Measurements from ENCODE around the gene SLC22A13. TPM values are rescaled to one million over a fixed set of nuclear protein-coding genes. Genes with fewer than 3 reads are reported as not detected.

The SLC22A13 gene
- total and polyA plus RNA-seq, 9 of the 15 experiments (the other 6 are each of a cell fraction or from before 2014, with no cell fraction given) = 0.09 to 0.49 (median 0.17) TPM; not detected in 3

GRCh38 chr3:38327335-38328009 is 61.9 kb downstream of the SLC22A13 start:
- BruUV-seq (replicated peaks) = no TSS peak
- TF ChIP-seq TSHZ1 (CRISPR knock-in tag; IDR thresholded peaks at IDR 0.05) (no peak), SMARCE1 (IDR thresholded peaks at IDR 0.05) (peak; percentile 90), CBX1 (IDR thresholded peaks at IDR 0.05; ENCODE audit: low read depth) (peak; percentile 58; the same call in 1 of the 2 replicates), HDAC6 (IDR thresholded peaks at IDR 0.05; ENCODE audit: low read depth, low read length) (no peak), BRF1 (IDR thresholded peaks at IDR 0.05; ENCODE audit: borderline replicate concordance, extremely low read depth, insufficient read length) (no peak), KDM1A (IDR thresholded peaks at IDR 0.05) (no peak), RHOXF2B (CRISPR knock-in tag; conservative IDR thresholded peaks at IDR 0.05) (no peak), RBFOX2 (IDR thresholded peaks at IDR 0.05; ENCODE audit: low read depth, low read length) (no peak), NR2C2 (CRISPR knock-in tag; IDR thresholded peaks at IDR 0.05) (no peak), NR2C2 (tag; IDR thresholded peaks at IDR 0.05) (peak; percentile 79), ZBTB12 (CRISPR knock-in tag; IDR thresholded peaks at IDR 0.05) (peak; percentile 25; the same call in 1 of the 2 replicates), ZBTB17 (CRISPR knock-in tag; IDR thresholded peaks at IDR 0.05) (no peak), FOXM1 (IDR thresholded peaks at IDR 0.05; ENCODE audit: low read depth) (no peak), FOXM1 (CRISPR knock-in tag; IDR thresholded peaks at IDR 0.05; ENCODE audit: low read depth) (no peak), FOXA3 (CRISPR knock-in tag; conservative IDR thresholded peaks at IDR 0.05 in 1 of 2, IDR thresholded peaks at IDR 0.05 in 1 of 2) (no peak), MTA3 (IDR thresholded peaks at IDR 0.05; ENCODE audit: borderline replicate concordance) (peak; percentile 46; the same call in 1 of the 2 replicates), MTA2 (IDR thresholded peaks at IDR 0.05; ENCODE audit: low read depth) (no peak), CREBBP (IDR thresholded peaks at IDR 0.05; ENCODE audit: low read depth, low read length) (no peak), RAD21 (CRISPR knock-in tag; conservative IDR thresholded peaks at IDR 0.05 in 1 of 2, IDR thresholded peaks at IDR 0.05 in 1 of 2) (no peak), HCFC1 (IDR thresholded peaks at IDR 0.05; ENCODE audit: low read depth, low read length) (no peak)

More at GRCh38 chr3:38327335-38328009, 61.9 kb downstream of the SLC22A13 start:
- no peaks in the 10 kb centered on the region for H3K36me3 ChIP-seq (ENCODE audit: control insufficient read depth, insufficient read depth, low read length)
- in situ Hi-C loops (cut with MboI) (no loop called here), intact Hi-C loops (cut with micrococcal nuclease) (no loop called here)
- POLR2A ChIA-PET = no interaction called here
- no peak overlapping the region for H3K4me3 ChIP-seq
- CTCF ChIA-PET (ENCODE audit: low intra/inter-chr PET ratio) = no interaction called here
- DNase-seq (ENCODE audit: extremely low read depth in 1 of 4, low spot score in 3 of 4) (peak in 2 of 4 experiments; percentile 55 to 59), ATAC-seq (peak; percentile 69), FAIRE-seq (peak; percentile 58)
- 0 out of 2 replicates have a peak overlapping the region, but pooled peaks have one; percentile 17 for H2AFZ ChIP-seq (ENCODE audit: low read depth, low read length)
- no peak overlapping the region; the same call in 1 of the 2 replicates for H3K4me2 ChIP-seq (ENCODE audit: insufficient read depth, low read length)
- H3K27ac ChIP-seq (ENCODE audit: extremely low read depth, low read depth, low read length) = peak overlapping the region; percentile 43; the same call in 2 of the 3 replicates
- H4K20me1 ChIP-seq (replicated peaks; ENCODE audit: control insufficient read depth, insufficient read depth, low read length) = no peaks in the 10 kb centered on the region
- peaks cover 2 to 10% of the 10 kb centered on the region in 2 experiments; a peak in 2 of 5 replicates for H3K27me3 ChIP-seq (ENCODE audit: control insufficient read depth in 2 of 2, insufficient read depth in 2 of 2, low read length in 2 of 2)
- peaks cover 0 to 8% of the 10 kb centered on the region in 2 experiments; a peak in 3 of 5 replicates for H3K4me1 ChIP-seq (replicated peaks in 1 of 2; ENCODE audit: control insufficient read depth in 2 of 2, insufficient read depth in 2 of 2, low read length in 2 of 2)
- H3K9me1 ChIP-seq (ENCODE audit: control insufficient read depth, insufficient read depth, low read length) = no peaks in the 10 kb centered on the region
- H3K9me3 ChIP-seq (replicated peaks; ENCODE audit: control insufficient read depth, insufficient read depth, low read depth, low read length) = peaks cover 7% of the 10 kb centered on the region; the same call in 1 of the 2 replicates
- no peak overlapping the region for H3K9ac ChIP-seq (ENCODE audit: insufficient read depth in 1 of 2, low read depth in 2 of 2, low read length in 2 of 2)
- no peaks in the 10 kb centered on the region for H3K79me2 ChIP-seq (ENCODE audit: control insufficient read depth, insufficient read depth, low read length)

All from K562 (cell line).